GM18526 (cell line): ENCODE results near the gene AJM1.

ENCODE experiments used
- POLR2A ChIP-seq: IDR thresholded peaks from 3 replicates; pipeline ENCODE4 v1.6.1; 2011; ENCODE audit not compliant: insufficient read length; ENCODE audit errors: extremely low read depth

The AJM1 gene

GRCh38 chr9:136858844-136859757 lies 16.8 kb downstream of the AJM1 start:
- no peak for TF ChIP-seq POLR2A

GRCh38 chr9:136860529-136860928 lies 18.3 kb downstream of the AJM1 start:
- no peak for TF ChIP-seq POLR2A

- no peak for TF ChIP-seq POLR2A
Observed at GRCh38 chr9:136860933-136861873, 18.9 kb downstream of the AJM1 start.

GRCh38 chr9:136861874-136862457 lies 19.7 kb downstream of the AJM1 start:
- no peak for TF ChIP-seq POLR2A

- TF ChIP-seq POLR2A: no peak
Observed at GRCh38 chr9:136862849-136863622, 20.8 kb downstream of the AJM1 start.

GRCh38 chr9:136863623-136864273 lies 21.5 kb downstream of the AJM1 start:
- TF ChIP-seq POLR2A: no peak

- no peak for TF ChIP-seq POLR2A
Observed at GRCh38 chr9:136865041-136865767, 22.9 kb downstream of the AJM1 start.

- TF ChIP-seq POLR2A: no peak
Observed at GRCh38 chr9:136865768-136866103, 23.5 kb downstream of the AJM1 start.

GRCh38 chr9:136867480-136867879 lies 25.2 kb downstream of the AJM1 start:
- TF ChIP-seq POLR2A: no peak

- TF ChIP-seq POLR2A: no peak
Observed at GRCh38 chr9:136867917-136868316, 25.6 kb downstream of the AJM1 start.

GRCh38 chr9:136868644-136869043 lies 26.4 kb downstream of the AJM1 start:
- no peak for TF ChIP-seq POLR2A

GRCh38 chr9:136875155-136875554 lies 32.9 kb downstream of the AJM1 start:
- TF ChIP-seq POLR2A: no peak

- TF ChIP-seq POLR2A: no peak
Observed at GRCh38 chr9:136876476-136876875, 34.2 kb downstream of the AJM1 start.

- no peak for TF ChIP-seq POLR2A
Observed at GRCh38 chr9:136880651-136881050, 38.4 kb downstream of the AJM1 start.
